Tibial nerve (tissue), 4 donors: ENCODE results near the gene FAU.

Experiments
- CTCF ChIP-seq, 5 experiments: fragments of 200-600 bp in 3 of 5; fragments of 450-650 bp in 2 of 5; sonication (generic) in 3 of 5; IDR thresholded peaks; one replicate each; pipeline ENCODE4 v1.5.1; 2016 to 2019; ENCODE audit warnings: antibody characterized with exemption in 5 of 5, mild to moderate bottlenecking in 3 of 5, moderate library complexity in 2 of 5
- EP300 ChIP-seq, 2 donors: sonication (generic); formaldehyde crosslinking; IDR thresholded peaks; one replicate each; pipeline ENCODE4 v1.6.1; 2017; ENCODE audit warnings: antibody characterized with exemption in 2 of 2, mild to moderate bottlenecking in 1 of 2

GRCh38 chr11:65121447-65121864, 478 bp downstream of the FAU start:
- TF ChIP-seq CTCF (IDR thresholded peaks at IDR 0.05) (no peak), EP300 (IDR thresholded peaks at IDR 0.05) (no peak)
